Motor neuron (in vitro differentiated cells): ENCODE measurements around the gene PPP1CB. TPM values are rescaled to one million over a fixed set of nuclear protein-coding genes. Genes with fewer than 3 reads are reported as not detected.
A peak's percentile ranks its signal among the peaks of the same experiment; 100 is the strongest.
"Not testable (repeated sequence)": the region's sequence is repeated elsewhere in the genome, so short reads cannot be mapped to it uniquely, and the experiment has no call there.

ENCODE experiments used
- ATAC-seq, 8 experiments: fragments of 200-7000 bp; cut with Tn5 transposase; replicated peaks in 6 of 8; 2 replicates each; pipeline ENCODE4 v1.8.0; 2021; ENCODE audit warnings: mild to moderate bottlenecking in 8 of 8, moderate library complexity in 8 of 8
- H3K27ac ChIP-seq, 2 donors: fragments of 250-450 bp; sonication (Bioruptor Pico); 2 replicates each; pipeline ENCODE4 v1.9.0; 2021; ENCODE audit warnings: antibody characterized with exemption in 2 of 2, mild to moderate bottlenecking in 2 of 2, moderate library complexity in 1 of 2
- H3K4me1 ChIP-seq, 2 donors: fragments of 250-450 bp; sonication (Bioruptor Pico); replicated peaks in 1 of 2; 2 replicates each; pipeline ENCODE4 v1.6.1; 2021; ENCODE audit warnings: antibody characterized with exemption in 2 of 2, mild to moderate bottlenecking in 2 of 2, moderate library complexity in 1 of 2
- H3K4me3 ChIP-seq, 5 donors: fragments of 250-450 bp; sonication (Bioruptor Pico); 2 replicates each; pipeline ENCODE4 v1.9.0; 2021; ENCODE audit warnings: antibody characterized with exemption in 5 of 5, mild to moderate bottlenecking in 5 of 5, moderate library complexity in 4 of 5
- whole genome bisulfite sequencing, 10 experiments: fragments of 450-650 bp; shearing (Covaris generic); methylation state at CpG; one replicate each; pipeline ENCODE4 v1.0.0; 2022; 5-methylcytosine and 5-hydroxymethylcytosine counted together
- in situ Hi-C, 9 experiments: fragments of 400-800 bp; cut with MboI; loops; one replicate each; pipeline ENCODE4 v1.15.0; 2021; ENCODE audit warnings: low sequenced_read_pairs in 9 of 9, low pct_unique_long_range_greater_than_20kb in 2 of 9; ENCODE audit not compliant: unreplicated experiment in 9 of 9
- total RNA-seq, 8 experiments: library from RNA; unstranded; fragments of 300-600 nt; gene quantifications; 2 replicates each; pipeline versions ENCODE4 v1.2.3 to v1.2.4, GENCODE V29; 2022

PPP1CB gene
- total RNA-seq, 8 experiments from 2014 or later = 96.7 to 217 (median 144) TPM

DNA sequence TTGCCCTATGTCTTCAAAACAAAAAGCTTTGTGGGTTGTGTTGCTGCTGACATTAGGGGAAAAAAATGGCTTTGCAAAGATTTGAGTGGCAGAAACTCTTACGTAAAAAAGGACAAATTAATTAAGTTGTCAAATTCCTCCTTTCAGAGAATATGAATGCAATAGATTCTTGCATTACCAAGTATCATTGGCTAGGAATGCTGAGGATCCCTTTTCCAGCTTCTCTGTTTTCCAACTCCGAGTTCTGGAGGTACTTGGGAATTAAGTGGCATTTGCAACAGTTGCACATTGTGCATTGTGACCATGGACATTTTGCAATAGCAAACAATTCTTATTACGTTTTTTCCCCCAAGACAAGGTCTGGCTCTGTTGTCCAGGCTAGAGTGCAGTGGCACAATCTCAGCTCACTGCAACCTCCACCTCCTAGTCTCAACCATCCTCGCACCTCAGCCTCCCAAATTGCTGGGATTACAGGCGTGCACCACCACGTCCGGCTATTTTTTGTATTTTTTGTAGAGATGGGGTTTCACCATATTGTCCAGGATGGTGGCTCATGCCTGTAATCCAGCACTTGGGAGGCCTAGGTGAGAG, 29.9 kb upstream of the PPP1CB start:
- in situ Hi-C loops = no loop called here
- Histone ChIP-seq H3K27ac (no peak overlapping the region), H3K4me3 (no peak overlapping the region), H3K4me1 (peaks cover 4 to 9% of the 10 kb centered on the region in 2 donors)
- no peak for ATAC-seq
- WGBS, 10 experiments = 46 to 100% (median 94%) methylated on average over 2 to 6 of the region's 7 CpGs

GRCh38 chr2:28725021-28725711, 26.5 kb upstream of the PPP1CB start:
- no peak for ATAC-seq
- 60 to 100% (median 89%) methylated on average over 2 to 8 of the region's 8 CpGs; no CpG with 5 or more reads in 3 of the 10 experiments for WGBS, 10 experiments
- H3K27ac ChIP-seq = no peak overlapping the region
- in situ Hi-C loops = loop anchor here in 1 of 9 experiments (25.0 kb wide), 1 partner anchor 138 kb away; no protein-coding TSS in a partner anchor
- no peaks in the 10 kb centered on the region for H3K4me1 ChIP-seq
- H3K4me3 ChIP-seq = no peak overlapping the region

DNA sequence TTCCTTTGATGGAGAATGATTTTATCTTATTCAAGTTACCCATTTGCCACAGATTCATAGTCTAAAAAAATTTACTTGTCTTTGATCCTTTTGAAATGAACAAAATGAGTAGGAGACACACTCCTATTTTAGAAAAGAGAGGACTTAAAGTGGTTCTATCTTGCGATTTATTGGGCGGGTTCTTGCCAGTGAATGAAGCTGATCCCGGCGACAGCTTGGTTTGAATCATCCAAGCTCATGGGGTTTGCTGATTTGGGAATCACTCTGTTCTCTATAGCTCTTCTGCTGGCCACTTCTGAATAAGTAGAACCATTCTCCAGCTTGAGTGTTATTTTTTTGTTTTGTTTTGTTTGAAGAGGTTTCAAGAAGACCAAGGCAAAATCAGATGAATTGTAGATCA, 25.5 kb upstream of the PPP1CB start:
- Histone ChIP-seq H3K4me1 (no peaks in the 10 kb centered on the region), H3K4me3 (no peak overlapping the region), H3K27ac (no peak overlapping the region)
- in situ Hi-C loops = loop anchor here in 1 of 9 experiments (25.0 kb wide), 1 partner anchor 139 kb away; no protein-coding TSS in a partner anchor
- 76 to 100% (median 86%) methylated on average over 1 to 4 of the region's 4 CpGs; no CpG with 5 or more reads in 3 of the 10 experiments for WGBS, 10 experiments
- ATAC-seq = no peak

- Histone ChIP-seq H3K27ac (no peak overlapping the region), H3K4me3 (no peak overlapping the region), H3K4me1 (no peaks in the 10 kb centered on the region)
- in situ Hi-C loops = loop anchor here in 1 of 9 experiments (25.0 kb wide), 1 partner anchor 142 kb away; no protein-coding TSS in a partner anchor
- no peak for ATAC-seq
Measured at GRCh38 chr2:28729698-28730097, 21.9 kb upstream of the PPP1CB start.

DNA sequence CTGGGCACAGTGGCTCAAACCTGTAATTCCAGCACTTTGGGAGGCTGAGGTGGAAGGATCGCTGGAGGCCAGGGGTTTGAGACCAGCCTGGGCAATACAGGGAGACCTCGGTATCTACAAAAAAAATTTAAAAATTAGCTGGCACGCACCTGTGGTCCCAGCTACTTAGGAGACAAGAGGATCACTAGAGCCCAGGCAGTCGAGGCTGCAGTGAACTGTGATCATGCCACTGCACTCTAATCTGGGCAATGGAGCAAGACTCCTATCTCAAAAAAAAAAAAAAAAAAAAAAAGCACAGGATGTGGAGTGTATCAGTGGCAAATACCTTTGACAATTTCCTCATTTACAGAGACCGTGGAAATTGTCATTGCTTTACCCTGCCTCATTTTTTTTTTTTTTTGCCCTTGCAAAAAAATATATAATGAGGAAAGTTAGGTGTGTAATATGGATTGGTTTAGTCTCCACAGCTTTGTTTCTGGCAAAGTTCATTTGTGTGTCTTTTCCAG, 20.9 kb upstream of the PPP1CB start:
- H3K4me3 ChIP-seq = no peak overlapping the region
- in situ Hi-C loops = loop anchor here in 1 of 9 experiments (25.0 kb wide), 1 partner anchor 143 kb away; no protein-coding TSS in a partner anchor
- ATAC-seq = no peak
- H3K4me1 ChIP-seq = no peaks in the 10 kb centered on the region
- H3K27ac ChIP-seq = no peak overlapping the region
- WGBS, 10 experiments = 67 to 96% (median 85%) methylated on average over 1 to 4 of the region's 5 CpGs

- WGBS, 10 experiments = 42 to 95% (median 83%) methylated on average over 1 to 4 of the region's 6 CpGs; no CpG with 5 or more reads in 4 of the 10 experiments
- H3K4me3 ChIP-seq = no peak overlapping the region
- in situ Hi-C loops = loop anchor here in 1 of 9 experiments (25.0 kb wide), 1 partner anchor 148 kb away; no protein-coding TSS in a partner anchor
- no peaks in the 10 kb centered on the region for H3K4me1 ChIP-seq
- H3K27ac ChIP-seq = no peak overlapping the region
- ATAC-seq = no peak
Measured at GRCh38 chr2:28735511-28735910, 16.1 kb upstream of the PPP1CB start.

GRCh38 chr2:28736034-28736433, 15.6 kb upstream of the PPP1CB start:
- WGBS, 10 experiments = 10 to 100% (median 82%) methylated on average over 1 to 2 of the region's 3 CpGs; no CpG with 5 or more reads in 2 of the 10 experiments
- Histone ChIP-seq H3K4me1 (no peaks in the 10 kb centered on the region), H3K4me3 (no peak overlapping the region), H3K27ac (no peak overlapping the region)
- peak in 2 of 8 experiments; percentile 56 to 76 for ATAC-seq
- in situ Hi-C loops = loop anchor here in 1 of 9 experiments (25.0 kb wide), 1 partner anchor 149 kb away; no protein-coding TSS in a partner anchor

- no peak overlapping the region for H3K4me3 ChIP-seq
- 75 to 100% (median 100%) methylated on average over 1 of the region's 1 CpG; no CpG with 5 or more reads in 3 of the 10 experiments for WGBS, 10 experiments
- ATAC-seq = no peak
- no peak overlapping the region for H3K27ac ChIP-seq
- H3K4me1 ChIP-seq = no peaks in the 10 kb centered on the region
- in situ Hi-C loops = loop anchor here in 1 of 9 experiments (25.0 kb wide), 1 partner anchor 150 kb away; no protein-coding TSS in a partner anchor
Measured at GRCh38 chr2:28737655-28738054, 14.0 kb upstream of the PPP1CB start.

DNA sequence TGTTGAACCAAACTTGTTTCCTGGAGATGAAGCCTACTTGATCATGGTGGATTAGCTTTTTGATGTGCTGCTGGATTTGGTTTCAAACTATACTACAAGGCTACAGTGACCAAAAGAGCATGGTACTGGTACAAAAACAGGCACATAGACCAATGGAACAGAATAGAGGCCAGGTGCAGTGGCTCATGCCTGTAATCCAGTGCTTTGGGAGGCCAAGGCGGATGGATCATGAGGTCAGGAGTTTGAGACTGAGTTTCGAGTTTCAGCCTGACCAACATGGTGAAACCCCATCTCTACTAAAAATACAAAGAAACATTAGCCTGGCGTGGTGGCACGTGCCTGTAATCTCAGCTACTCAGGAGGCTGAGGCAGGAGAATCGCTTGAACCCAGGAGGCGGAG, 9.0 kb upstream of the PPP1CB start:
- not testable (repeated sequence) for H3K4me1 ChIP-seq, H3K27ac ChIP-seq, ATAC-seq, H3K4me3 ChIP-seq
- 53 to 96% (median 84%) methylated on average over 1 to 6 of the region's 6 CpGs; no CpG with 5 or more reads in 2 of the 10 experiments for WGBS, 10 experiments
- in situ Hi-C loops = loop anchor here in 1 of 9 experiments (25.0 kb wide), 1 partner anchor 155 kb away; no protein-coding TSS in a partner anchor

- 21 to 93% (median 72%) methylated on average over 1 to 2 of the region's 2 CpGs for WGBS, 10 experiments
- no peak for ATAC-seq
- in situ Hi-C loops = loop anchor here in 1 of 9 experiments (25.0 kb wide), 1 partner anchor 158 kb away; no protein-coding TSS in a partner anchor
- Histone ChIP-seq H3K27ac (no peak overlapping the region), H3K4me1 (peaks cover 6 to 7% of the 10 kb centered on the region in 2 donors), H3K4me3 (no peak overlapping the region)
Measured at GRCh38 chr2:28745225-28745624, 6.4 kb upstream of the PPP1CB start.

- Histone ChIP-seq H3K4me3 (no peak overlapping the region), H3K27ac (no peak overlapping the region), H3K4me1 (peaks cover 12 to 14% of the 10 kb centered on the region in 2 donors)
- WGBS, 10 experiments = 80 to 100% (median 98%) methylated on average over 1 to 4 of the region's 4 CpGs; no CpG with 5 or more reads in 4 of the 10 experiments
- ATAC-seq = no peak
- in situ Hi-C loops = loop anchor here in 1 of 9 experiments (25.0 kb wide), 1 partner anchor 159 kb away; no protein-coding TSS in a partner anchor
Measured at GRCh38 chr2:28745876-28746275, 5.8 kb upstream of the PPP1CB start.

DNA sequence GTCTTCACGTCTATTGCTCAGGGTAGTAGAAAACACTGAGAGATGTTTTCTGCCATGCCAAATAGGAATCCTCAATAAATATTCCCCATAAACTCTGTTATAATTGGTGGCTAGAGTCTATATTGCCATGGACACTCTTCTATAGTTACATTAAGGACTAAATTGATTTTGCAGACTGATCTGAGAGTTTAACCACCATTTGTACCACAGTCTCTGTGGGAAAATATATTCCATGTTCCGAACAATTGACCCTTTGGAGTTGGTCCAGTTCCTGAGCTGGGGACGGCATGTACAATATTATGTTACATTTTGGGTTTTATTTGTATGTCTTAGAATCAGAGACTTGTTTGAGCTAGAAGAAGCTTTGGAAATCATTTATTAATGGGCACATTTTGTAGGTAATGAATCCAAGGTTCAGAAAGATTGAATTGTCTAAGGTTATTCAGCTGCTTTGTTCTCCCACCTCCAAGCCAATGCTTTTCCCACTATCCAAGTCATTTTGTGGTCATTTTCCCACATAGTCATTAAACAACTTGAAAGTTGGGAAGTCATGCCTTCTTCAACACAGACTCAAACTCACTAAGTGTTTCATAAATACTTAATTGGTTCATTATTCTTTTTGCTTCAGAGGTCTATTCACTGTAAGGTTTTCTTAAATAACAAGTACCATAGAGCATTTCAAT, 5.1 kb upstream of the PPP1CB start:
- ATAC-seq = no peak
- H3K4me1 ChIP-seq = peaks cover 12 to 14% of the 10 kb centered on the region in 2 donors
- H3K4me3 ChIP-seq = no peak overlapping the region
- no peak overlapping the region for H3K27ac ChIP-seq
- WGBS, 10 experiments = 66 to 100% (median 85%) methylated on average over 1 to 3 of the region's 3 CpGs; no CpG with 5 or more reads in 2 of the 10 experiments
- in situ Hi-C loops = loop anchor here in 1 of 9 experiments (25.0 kb wide), 1 partner anchor 159 kb away; no protein-coding TSS in a partner anchor
